Anterior cingulate cortex (tissue), 58 donors: ENCODE results near the gene CENPT.
"Not testable (repeated sequence)": the region's sequence is repeated elsewhere in the genome, so short reads cannot be mapped to it uniquely, and the experiment has no call there.

Experiments used
- DNase-seq, 58 donors: peaks; one replicate each; lab custom pipeline; 2025; lab: John Stamatoyannopoulos, UW

The CENPT gene

GRCh38 chr16:67853670-67854069 lies 6.2 kb upstream of the CENPT start:
- no peak for DNase-seq

GRCh38 chr16:67848118-67848517 lies 625 bp upstream of the CENPT start:
- DNase-seq, result no peak

GRCh38 chr16:67846320-67847063 lies 1.0 kb downstream of the CENPT start, which contains the start of gene NUTF2:
TSS of gene NUTF2 (plus strand) at chr16:67846933. CDS start at chr16:67865131, 18,198 bp downstream.
- DNase-seq, result peak; percentile 47 to 99 (median 91)

GRCh38 chr16:67846063-67846319 lies 1.5 kb downstream of the CENPT start:
- no peak for DNase-seq

- DNase-seq, result no peak
Observed at GRCh38 chr16:67845291-67846062, 2.0 kb downstream of the CENPT start.

GRCh38 chr16:67844497-67844896 lies 3.0 kb downstream of the CENPT start:
- no peak for DNase-seq

GRCh38 chr16:67843343-67843765 lies 4.1 kb downstream of the CENPT start:
- DNase-seq, result peak in 1 of 58 donors; percentile 26

- DNase-seq, result peak in 55 of 58 donors; percentile 22 to 83 (median 61)
Observed at GRCh38 chr16:67842509-67843342, 4.8 kb downstream of the CENPT start.

- peak; percentile 45 to 100 (median 92) for DNase-seq
Observed at GRCh38 chr16:67841816-67842508, 5.5 kb downstream of the CENPT start, which contains the start of gene THAP11. TSS of gene THAP11 (plus strand) at chr16:67842320. CDS start at chr16:67842555, 235 bp downstream.

- no peak for DNase-seq
Observed at GRCh38 chr16:67841198-67841815, 6.2 kb downstream of the CENPT start.

- DNase-seq, result no peak
Observed at GRCh38 chr16:67837811-67838210, 9.7 kb downstream of the CENPT start.

- DNase-seq, result not testable (repeated sequence)
Observed at GRCh38 chr16:67837190-67837589, 10.3 kb downstream of the CENPT start.

GRCh38 chr16:67834242-67834614 lies 13.3 kb downstream of the CENPT start:
- no peak for DNase-seq

- DNase-seq, result peak; percentile 24 to 96 (median 83)
Observed at GRCh38 chr16:67833415-67834241, 13.9 kb downstream of the CENPT start.

GRCh38 chr16:67833030-67833414 lies 14.5 kb downstream of the CENPT start:
- no peak for DNase-seq

GRCh38 chr16:67828651-67829050 lies 18.8 kb downstream of the CENPT start:
- DNase-seq, result no peak

GRCh38 chr16:67825906-67826305 lies 21.6 kb downstream of the CENPT start:
- no peak for DNase-seq

- no peak for DNase-seq
Observed at GRCh38 chr16:67825119-67825518, 22.4 kb downstream of the CENPT start.

GRCh38 chr16:67822511-67822910 lies 25.0 kb downstream of the CENPT start:
- no peak for DNase-seq
